Fibroblast of villous mesenchyme (primary cell): ENCODE data around the gene GRIK4. TPM values are rescaled to one million over a fixed set of nuclear protein-coding genes. Genes with fewer than 3 reads are reported as not detected.

Source experiments
- DNase-seq: peaks from one replicate; pipeline ENCODE4 v3.0.0-alpha.2; 2010; ENCODE audit warnings: low read depth
- H3K4me3 ChIP-seq: 2 replicates; pipeline ENCODE4 v1.5.1; 2011; ENCODE audit warnings: low read depth, mild to moderate bottlenecking, low read length
- total RNA-seq: library from RNA; depleted of rRNA; stranded (reverse); fragments of >200 nt; gene quantifications from 2 replicates; pipeline ENCODE4 v1.2.3, GENCODE V29; 2012
- TF ChIP-seq, protein P1 (sequence below): IDR thresholded peaks from 2 replicates; pipeline ENCODE4 v1.5.1; 2012; ENCODE audit warnings: low read depth, mild to moderate bottlenecking, low read length; ENCODE audit not compliant: insufficient read depth

The GRIK4 gene
- total RNA-seq, 1 donor, result under 0.01 TPM

DNA sequence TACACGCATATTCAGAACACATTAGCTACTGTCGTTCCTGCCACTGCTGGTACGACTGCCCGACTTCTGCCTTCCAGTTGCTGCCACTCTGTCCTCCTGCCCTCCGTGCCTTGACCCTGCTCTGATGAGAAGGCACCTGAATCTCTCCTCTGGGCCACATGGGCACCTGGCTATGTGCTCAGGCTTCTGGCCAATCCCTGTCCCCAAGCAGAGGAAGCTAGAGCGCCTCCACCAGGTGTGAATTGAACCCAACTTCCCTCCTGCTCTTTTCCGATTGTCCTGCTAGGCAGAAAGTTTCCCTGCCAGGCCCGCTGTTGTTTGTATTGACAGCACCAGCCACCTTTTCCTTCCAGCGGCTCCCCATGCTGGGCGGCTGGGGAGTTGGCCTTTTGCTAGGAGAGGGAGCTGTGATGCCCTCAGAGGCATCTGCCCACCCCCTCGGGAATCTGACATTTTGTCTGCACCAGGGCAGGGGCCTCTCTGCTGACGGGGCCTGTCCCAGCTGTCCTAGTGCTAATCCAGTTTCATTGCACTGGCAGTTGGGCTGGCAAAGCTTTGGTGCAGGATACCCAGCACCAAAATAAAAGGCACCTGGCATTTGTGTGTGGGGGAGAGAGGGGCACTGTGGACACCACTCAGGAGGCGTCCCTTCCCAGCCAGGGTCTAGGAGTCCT, 118.0 kb downstream of the GRIK4 start:
- H3K4me3 ChIP-seq, result no peak overlapping the region
- TF ChIP-seq, protein P1, sequence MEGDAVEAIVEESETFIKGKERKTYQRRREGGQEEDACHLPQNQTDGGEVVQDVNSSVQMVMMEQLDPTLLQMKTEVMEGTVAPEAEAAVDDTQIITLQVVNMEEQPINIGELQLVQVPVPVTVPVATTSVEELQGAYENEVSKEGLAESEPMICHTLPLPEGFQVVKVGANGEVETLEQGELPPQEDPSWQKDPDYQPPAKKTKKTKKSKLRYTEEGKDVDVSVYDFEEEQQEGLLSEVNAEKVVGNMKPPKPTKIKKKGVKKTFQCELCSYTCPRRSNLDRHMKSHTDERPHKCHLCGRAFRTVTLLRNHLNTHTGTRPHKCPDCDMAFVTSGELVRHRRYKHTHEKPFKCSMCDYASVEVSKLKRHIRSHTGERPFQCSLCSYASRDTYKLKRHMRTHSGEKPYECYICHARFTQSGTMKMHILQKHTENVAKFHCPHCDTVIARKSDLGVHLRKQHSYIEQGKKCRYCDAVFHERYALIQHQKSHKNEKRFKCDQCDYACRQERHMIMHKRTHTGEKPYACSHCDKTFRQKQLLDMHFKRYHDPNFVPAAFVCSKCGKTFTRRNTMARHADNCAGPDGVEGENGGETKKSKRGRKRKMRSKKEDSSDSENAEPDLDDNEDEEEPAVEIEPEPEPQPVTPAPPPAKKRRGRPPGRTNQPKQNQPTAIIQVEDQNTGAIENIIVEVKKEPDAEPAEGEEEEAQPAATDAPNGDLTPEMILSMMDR, result no peak
- DNase-seq, result no peak

DNA sequence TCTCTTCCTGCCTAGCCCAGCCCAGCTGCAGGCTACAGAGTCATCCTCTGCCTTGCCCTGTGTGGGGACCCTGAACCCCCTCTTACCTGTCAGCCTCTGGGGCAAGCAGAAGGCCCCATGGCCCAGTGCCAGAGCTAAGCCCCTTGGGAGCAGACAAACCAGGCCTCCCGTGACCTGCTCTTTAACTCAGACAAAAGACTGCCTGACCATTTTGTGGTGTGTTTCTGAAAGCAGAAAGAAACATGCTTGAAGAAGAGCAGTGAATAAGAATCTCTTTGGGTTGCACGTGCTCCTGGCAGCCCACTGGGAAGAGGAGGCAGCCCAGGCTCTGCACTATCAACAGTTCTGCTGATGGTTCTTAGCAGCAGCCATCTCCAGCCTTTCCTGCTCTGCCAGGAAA, 118.6 kb downstream of the GRIK4 start:
- no peak for DNase-seq
- no peak overlapping the region for H3K4me3 ChIP-seq
- TF ChIP-seq, protein P1, result no peak

DNA sequence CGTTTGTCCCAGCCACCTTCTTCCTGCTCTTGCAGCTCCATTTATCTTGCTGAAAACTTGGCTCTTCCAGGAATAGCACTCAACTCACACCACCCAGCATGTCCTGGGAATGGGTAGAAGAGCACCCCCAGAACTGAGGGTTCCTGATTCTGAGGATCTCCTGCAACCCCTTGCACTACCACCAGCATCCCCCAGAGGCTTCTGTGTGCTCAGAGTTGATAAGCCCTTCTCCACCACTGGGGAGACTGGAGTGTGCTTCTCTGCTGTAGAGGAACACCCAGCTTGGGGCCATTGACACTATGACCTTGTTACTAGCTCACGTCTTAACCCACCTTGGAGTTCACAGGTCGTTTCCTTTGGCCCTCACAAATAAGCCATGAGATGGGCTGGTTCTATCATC, 121.0 kb downstream of the GRIK4 start:
- TF ChIP-seq, protein P1, result peak; percentile 25
- no peak for DNase-seq
- no peak overlapping the region for H3K4me3 ChIP-seq

DNA sequence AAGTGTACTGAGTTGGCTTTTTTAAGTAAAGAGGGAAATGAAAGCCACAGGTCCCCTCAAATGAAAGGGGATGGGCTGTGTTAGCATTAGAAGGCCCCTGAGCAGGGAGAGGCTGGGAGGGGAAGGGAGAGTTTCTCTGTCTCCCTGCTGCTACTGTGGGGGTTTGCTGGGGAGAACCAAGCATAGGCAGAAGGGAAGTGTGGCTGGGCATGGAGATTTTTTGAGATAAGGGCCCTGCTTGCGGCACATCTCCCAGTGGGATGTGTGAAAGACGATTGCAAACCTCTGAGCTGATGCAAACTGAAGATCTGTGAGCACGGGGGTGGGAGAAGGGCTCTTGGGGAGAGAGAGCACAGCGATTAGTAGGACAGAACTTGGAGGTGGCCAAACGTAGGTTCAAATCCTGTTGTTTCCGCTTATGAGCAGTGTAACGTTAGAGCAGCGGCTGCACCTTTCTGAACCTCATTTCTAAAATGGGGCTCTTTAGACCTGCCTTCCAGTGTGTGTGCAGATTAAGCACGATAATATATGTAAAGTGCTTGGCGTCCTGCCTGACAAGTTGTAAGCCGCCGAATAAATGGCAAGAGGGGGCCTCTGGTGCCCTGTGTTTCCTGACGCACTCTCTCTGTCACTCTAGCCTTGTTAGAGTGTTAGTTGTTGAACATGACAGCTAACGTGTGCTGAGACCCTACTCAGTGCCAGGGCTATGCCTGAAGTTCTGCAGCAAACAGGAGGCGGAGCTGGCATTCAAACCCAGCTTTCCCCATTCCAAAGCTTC, 122.3 kb downstream of the GRIK4 start:
- no peak for DNase-seq
- no peak overlapping the region for H3K4me3 ChIP-seq
- TF ChIP-seq, protein P1, result no peak

DNA sequence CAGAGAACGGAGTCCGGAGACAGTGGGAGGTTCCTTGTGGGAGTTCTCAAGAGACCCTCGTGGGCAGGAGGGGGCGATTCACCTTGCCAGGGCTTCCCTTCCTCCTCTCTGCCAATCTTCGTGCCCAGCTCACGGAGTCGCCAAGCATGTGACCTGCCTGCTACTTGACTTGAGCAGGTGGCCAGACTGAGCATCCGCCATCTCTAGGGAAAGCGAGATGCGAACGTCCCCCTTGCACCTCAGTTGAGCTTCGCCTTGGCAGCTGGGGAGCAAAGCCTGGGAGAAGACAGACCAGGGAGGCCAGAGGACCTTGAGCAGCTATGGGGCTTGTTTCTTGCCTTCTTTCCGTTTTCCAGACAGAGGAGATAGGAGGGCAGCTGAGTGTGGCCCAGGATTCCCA, 123.2 kb downstream of the GRIK4 start:
- no peak for DNase-seq
- TF ChIP-seq, protein P1, result no peak
- H3K4me3 ChIP-seq, result no peak overlapping the region

DNA sequence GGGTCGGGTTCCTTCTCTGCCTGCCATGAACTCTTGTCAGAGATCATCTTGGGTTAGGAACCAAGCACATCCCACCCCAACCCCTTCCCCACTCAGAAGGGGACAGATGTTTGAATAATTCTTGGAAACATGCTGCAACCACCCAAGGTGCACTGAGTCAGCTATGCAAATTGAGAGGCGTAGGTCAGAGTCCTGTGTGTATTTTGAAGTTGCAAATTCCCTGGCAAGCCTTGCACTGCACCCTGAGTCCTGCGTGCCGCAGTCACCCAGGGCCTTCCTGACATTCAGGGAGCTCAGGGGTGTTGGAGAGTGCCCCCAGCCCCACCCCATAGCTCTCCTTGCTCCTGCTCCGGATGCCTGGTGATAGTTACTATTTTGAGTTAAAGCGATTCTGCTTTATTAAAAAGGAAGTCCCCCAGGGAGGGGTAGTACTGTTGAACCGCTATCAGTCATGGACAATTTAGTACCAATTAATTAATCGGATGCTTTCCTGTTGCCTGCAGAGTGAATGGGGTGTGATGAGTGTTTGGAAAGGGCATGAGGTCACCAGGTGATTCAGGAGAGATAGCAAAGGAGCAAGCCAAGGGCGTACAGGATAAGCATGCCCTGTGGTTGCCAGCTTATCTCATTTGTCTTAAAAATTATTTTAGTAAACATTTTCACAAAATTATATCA, 123.7 kb downstream of the GRIK4 start:
- TF ChIP-seq, protein P1, result no peak
- no peak for DNase-seq
- H3K4me3 ChIP-seq, result no peak overlapping the region
